GM19240 (cell line): ENCODE data around the gene CD180.

Experiments used
- DNase-seq: peaks from one replicate; pipeline ENCODE4 v3.0.0; 2011; ENCODE audit warnings: low spot score; ENCODE audit not compliant: insufficient read length

CD180 gene

DNA sequence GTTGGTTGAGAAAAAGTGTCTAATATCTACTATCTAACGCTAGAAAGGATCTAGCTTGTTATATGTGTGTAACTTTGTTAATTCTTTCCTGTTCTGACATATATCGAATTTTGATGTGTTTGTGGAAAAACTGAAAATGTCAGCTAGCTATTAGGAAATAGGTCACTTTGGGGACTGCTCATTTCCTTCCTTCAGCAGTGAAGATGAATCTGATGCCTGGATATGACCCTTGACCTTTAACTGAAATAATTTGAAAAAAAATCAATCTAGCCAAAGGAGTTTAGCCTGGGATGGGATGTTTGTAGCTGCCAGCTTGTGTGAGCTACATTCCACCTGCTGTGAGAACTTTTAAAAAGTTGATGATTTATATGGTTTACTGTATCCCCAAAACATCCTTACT lies 66.8 kb downstream of the CD180 start:
- DNase-seq, result no peak
